Uterus (tissue), 4 donors: ENCODE data around the gene EGLN2. TPM values are rescaled to one million over a fixed set of nuclear protein-coding genes. Genes with fewer than 3 reads are reported as not detected.
"Not testable (repeated sequence)": the region's sequence is repeated elsewhere in the genome, so short reads cannot be mapped to it uniquely, and the experiment has no call there.

Experiments used
- DNase-seq, 2 donors: peaks; one replicate each; pipeline ENCODE4 v3.0.0-alpha.2; 2019 to 2020
- H3K27ac ChIP-seq, 2 donors: fragments of 200-600 bp; sonication (generic); 1 replicate in 1 of 2; 2 replicates in 1 of 2; pipeline ENCODE4 v1.5.1; 2016 to 2018
- H3K27me3 ChIP-seq, 2 donors: fragments of 200-600 bp; sonication (generic); one replicate each; pipeline ENCODE4 v1.5.1; 2018 to 2019; ENCODE audit warnings: control low read depth in 1 of 2
- H3K36me3 ChIP-seq, 2 donors: fragments of 200-600 bp; sonication (generic); one replicate each; pipeline ENCODE4 v1.5.1; 2019; ENCODE audit warnings: control low read depth in 1 of 2
- H3K4me1 ChIP-seq, 2 donors: fragments of 200-600 bp; sonication (generic); one replicate each; pipeline ENCODE4 v1.5.1; 2018 to 2019; ENCODE audit warnings: control low read depth in 1 of 2
- H3K4me3 ChIP-seq, 2 donors: fragments of 200-600 bp; sonication (generic); 1 replicate in 1 of 2; 2 replicates in 1 of 2; pipeline ENCODE4 v1.5.1; 2018 to 2019; ENCODE audit warnings: mild to moderate bottlenecking in 1 of 2
- H3K9me3 ChIP-seq, 2 donors: fragments of 200-600 bp; sonication (generic); one replicate each; pipeline ENCODE4 v1.5.1; 2019; ENCODE audit warnings: control low read depth in 1 of 2
- POLR2A ChIP-seq, 2 donors: fragments of 450-650 bp; IDR thresholded peaks; one replicate each; pipeline ENCODE4 v1.6.1; 2016; ENCODE audit warnings: antibody characterized with exemption in 2 of 2, mild to moderate bottlenecking in 1 of 2, moderate library complexity in 1 of 2
- intact Hi-C: fragments of 100-400 bp; cut with DNase I; formaldehyde crosslinking; loops from one replicate; pipeline ENCODE4 v1.15.1; 2023; ENCODE audit warnings: low total_unique reads
- total RNA-seq, 4 donors: library from RNA; depleted of rRNA in 3 of 4; stranded (reverse); fragments of >200 nt in 3 of 4; gene quantifications; one replicate each; pipeline versions ENCODE4 v1.1.0 to v1.2.4, GENCODE V29; 2014 to 2023
- TF ChIP-seq, protein P1 (sequence below), 4 experiments: fragments of 200-600 bp in 2 of 4; fragments of 450-650 bp in 2 of 4; sonication (generic) in 2 of 4; IDR thresholded peaks; one replicate each; pipeline ENCODE4 v1.5.1; 2016 to 2019; ENCODE audit warnings: antibody characterized with exemption in 4 of 4, mild to moderate bottlenecking in 2 of 4, moderate library complexity in 1 of 4
- donor health status: DM: yes; HTN: yes; CAD: no.

EGLN2 gene
- total RNA-seq, 4 donors from 2014 or later = 33.2 to 164 (median 78.1) TPM

DNA sequence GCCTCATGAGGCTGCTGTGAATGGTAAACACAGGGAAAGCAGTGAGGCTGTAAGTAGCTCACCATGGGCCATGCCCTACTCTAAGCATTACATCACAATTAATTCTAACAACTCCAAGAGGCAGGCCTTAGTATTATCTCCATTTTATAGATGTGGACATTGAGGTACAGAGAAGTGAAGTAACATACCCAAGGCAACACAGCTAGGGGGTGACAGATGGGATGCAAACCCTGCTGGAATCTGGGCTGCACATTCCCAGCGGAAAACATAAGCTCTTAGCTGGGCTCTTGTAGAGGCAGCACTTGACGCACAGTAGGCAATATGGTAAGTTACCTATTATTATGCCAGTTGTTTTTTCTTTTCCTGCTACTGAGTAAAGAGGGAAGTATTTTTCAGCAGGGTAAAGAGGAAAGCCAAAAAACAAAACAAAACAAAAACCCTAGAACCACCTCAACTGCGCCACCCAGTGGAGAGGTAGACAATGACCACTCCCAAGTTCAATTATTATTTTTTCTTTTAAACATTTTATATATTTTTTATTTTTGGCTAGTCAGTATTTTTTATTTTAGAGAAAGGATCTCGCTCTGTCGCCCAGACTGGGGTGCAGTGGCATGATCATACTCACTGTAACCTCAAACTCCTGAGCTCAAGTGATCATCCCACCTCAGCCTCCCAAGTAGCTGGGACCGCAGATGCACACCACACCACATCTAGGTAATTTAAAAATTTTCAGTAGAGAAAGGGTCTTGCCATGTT, 20.7 kb downstream of the EGLN2 start:
- TF ChIP-seq, protein P1, sequence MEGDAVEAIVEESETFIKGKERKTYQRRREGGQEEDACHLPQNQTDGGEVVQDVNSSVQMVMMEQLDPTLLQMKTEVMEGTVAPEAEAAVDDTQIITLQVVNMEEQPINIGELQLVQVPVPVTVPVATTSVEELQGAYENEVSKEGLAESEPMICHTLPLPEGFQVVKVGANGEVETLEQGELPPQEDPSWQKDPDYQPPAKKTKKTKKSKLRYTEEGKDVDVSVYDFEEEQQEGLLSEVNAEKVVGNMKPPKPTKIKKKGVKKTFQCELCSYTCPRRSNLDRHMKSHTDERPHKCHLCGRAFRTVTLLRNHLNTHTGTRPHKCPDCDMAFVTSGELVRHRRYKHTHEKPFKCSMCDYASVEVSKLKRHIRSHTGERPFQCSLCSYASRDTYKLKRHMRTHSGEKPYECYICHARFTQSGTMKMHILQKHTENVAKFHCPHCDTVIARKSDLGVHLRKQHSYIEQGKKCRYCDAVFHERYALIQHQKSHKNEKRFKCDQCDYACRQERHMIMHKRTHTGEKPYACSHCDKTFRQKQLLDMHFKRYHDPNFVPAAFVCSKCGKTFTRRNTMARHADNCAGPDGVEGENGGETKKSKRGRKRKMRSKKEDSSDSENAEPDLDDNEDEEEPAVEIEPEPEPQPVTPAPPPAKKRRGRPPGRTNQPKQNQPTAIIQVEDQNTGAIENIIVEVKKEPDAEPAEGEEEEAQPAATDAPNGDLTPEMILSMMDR (IDR thresholded peaks at IDR 0.05) = peak; percentile 66 to 86 (median 80)
- H3K4me1 ChIP-seq, H3K36me3 ChIP-seq, H3K27me3 ChIP-seq, H3K4me3 ChIP-seq, intact Hi-C loops, H3K9me3 ChIP-seq: not testable (repeated sequence)
- H3K27ac ChIP-seq = peak overlapping the region; percentile 15 to 55
- peak in 1 of 2 donors; percentile 51 for DNase-seq

DNA sequence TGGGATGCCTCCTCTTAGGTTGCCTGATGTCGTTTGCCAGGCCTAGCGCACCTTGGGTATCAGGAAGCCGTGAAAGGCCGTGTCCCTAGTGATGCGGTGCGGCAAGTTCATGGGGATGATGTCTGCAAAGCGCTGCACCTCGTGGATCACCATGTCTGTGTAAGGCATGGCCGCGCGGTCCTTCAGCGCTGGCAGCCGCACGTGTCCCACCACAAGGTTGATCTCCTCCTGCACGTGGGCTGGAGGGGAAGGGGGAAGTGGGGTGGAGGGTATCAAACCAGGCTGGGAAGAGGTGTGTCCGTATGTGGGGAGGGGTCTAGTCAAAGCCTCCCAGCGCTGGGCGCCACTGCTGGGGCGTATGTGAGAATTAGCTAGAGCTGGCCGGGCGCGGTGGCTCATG, 23.2 kb downstream of the EGLN2 start:
- Histone ChIP-seq H3K36me3 (no peaks in the 10 kb centered on the region), H3K27me3 (no peaks in the 10 kb centered on the region), H3K4me3 (no peak overlapping the region), H3K4me1 (peaks cover 0 to 9% of the 10 kb centered on the region in 2 donors), H3K27ac (peak overlapping the region in 1 of 2 donors; percentile 27), H3K9me3 (no peaks in the 10 kb centered on the region)
- TF ChIP-seq POLR2A (IDR thresholded peaks at IDR 0.05) = no peak
- DNase-seq = no peak
- intact Hi-C loops = no loop called here

GRCh38 chr19:40822704-40823553, 23.9 kb downstream of the EGLN2 start:
- DNase-seq, H3K36me3 ChIP-seq, H3K4me1 ChIP-seq, intact Hi-C loops, H3K9me3 ChIP-seq, H3K4me3 ChIP-seq, H3K27me3 ChIP-seq: not testable (repeated sequence)
- H3K27ac ChIP-seq = peak overlapping the region in 1 of 2 donors; percentile 27

DNA sequence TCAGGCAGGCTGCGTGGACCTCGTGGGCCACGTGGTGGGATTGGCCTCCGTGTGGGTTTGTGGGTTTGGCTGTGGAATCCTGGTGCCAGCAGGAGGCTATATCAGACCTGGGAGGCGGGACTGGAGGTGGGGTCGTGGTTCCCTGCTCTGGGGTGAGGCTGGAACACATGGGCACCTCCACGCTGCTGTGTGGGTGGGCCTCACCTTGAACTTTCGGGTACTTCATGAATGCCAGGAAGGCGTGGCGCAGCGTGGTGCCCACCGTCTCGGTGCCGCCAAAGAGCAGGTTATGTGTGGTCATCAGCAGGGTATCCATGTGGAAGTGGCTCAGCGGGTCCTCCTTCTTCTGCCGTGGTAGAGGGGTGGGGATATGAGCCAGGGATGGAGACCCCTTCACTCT, 25.9 kb downstream of the EGLN2 start:
- H3K4me3 ChIP-seq, DNase-seq: not testable (repeated sequence)

GRCh38 chr19:40825460-40826095, 26.6 kb downstream of the EGLN2 start:
- H3K4me3 ChIP-seq, H3K9me3 ChIP-seq, intact Hi-C loops, H3K27ac ChIP-seq, H3K4me1 ChIP-seq, H3K36me3 ChIP-seq, DNase-seq, H3K27me3 ChIP-seq: not testable (repeated sequence)

More for the DNA sequence above, 25.9 kb downstream of the EGLN2 start:
- H3K27ac ChIP-seq, intact Hi-C loops, H3K27me3 ChIP-seq, H3K36me3 ChIP-seq, H3K9me3 ChIP-seq, H3K4me1 ChIP-seq: not testable (repeated sequence)

DNA sequence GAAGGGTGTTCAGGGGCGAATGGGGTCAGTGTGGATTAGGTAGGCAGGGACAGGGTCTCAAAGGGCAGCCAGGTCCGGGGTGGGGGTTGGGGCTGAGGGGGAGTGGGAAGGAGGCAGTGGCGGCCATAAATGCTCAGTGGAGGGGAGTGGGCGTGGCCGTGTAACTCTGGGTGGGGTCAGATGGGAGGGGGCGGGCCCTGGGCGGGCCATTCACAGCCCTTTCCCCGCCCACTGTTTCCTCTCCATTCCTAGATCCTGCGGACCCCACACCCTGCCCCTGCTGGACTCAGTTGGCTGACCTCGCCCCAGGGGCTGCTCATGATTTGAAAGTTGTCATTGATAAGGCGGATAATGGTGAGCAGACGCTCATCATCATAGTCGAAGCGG, 27.3 kb downstream of the EGLN2 start:
- intact Hi-C loops, H3K4me1 ChIP-seq, DNase-seq, H3K4me3 ChIP-seq, H3K27ac ChIP-seq, H3K9me3 ChIP-seq, H3K36me3 ChIP-seq, H3K27me3 ChIP-seq: not testable (repeated sequence)

DNA sequence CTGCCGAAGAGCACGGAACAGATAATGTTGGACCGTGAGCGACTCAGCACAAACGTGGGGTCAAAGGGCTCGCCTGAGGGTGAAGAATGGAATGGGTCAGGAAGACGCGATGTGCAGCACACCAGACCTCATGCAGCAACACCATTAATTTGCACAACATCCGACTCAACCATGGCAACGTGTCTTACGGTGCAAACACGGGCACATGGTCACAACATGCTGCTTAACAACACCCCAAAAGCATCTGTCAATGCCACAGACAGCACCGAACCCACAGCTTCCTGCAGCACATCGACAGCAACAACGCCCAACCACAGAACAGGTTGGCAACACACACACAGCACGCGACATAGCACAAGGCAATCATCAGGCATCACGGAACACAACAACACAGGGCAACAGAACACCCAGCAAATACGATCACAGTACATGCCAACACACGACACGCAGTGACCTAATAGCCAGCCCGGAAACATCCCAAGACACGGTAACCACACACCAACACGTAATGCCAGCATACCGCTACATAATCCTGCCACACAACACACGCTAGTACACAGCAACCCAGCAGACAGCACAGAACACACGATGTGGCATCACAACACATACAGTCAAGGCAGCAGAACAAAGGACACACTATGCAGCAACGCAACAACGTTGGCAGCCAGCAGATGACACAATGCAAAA, 27.9 kb downstream of the EGLN2 start:
- DNase-seq, intact Hi-C loops, H3K27ac ChIP-seq, H3K4me3 ChIP-seq, H3K4me1 ChIP-seq, H3K27me3 ChIP-seq, H3K36me3 ChIP-seq, H3K9me3 ChIP-seq: not testable (repeated sequence)
